LNCaP clone FGC (cell line): Measurements from ENCODE around the gene GPR55.

Source experiments
- DNase-seq: peaks from one replicate; pipeline ENCODE4 v3.0.0-alpha.2; 2011; ENCODE audit warnings: low read depth
- H3K4me3 ChIP-seq: 2 replicates; pipeline ENCODE4 v1.5.1; 2011; ENCODE audit warnings: mild to moderate bottlenecking, low read depth, low read length, control low read depth
- CTCF ChIP-seq: IDR thresholded peaks from 2 replicates; pipeline ENCODE4 v1.5.1; 2012; ENCODE audit warnings: mild to moderate bottlenecking; ENCODE audit not compliant: control insufficient read depth, insufficient read depth; ENCODE audit errors: extremely low read depth

Gene GPR55

GRCh38 chr2:230932556-230933511 lies 7.8 kb upstream of the GPR55 start:
- DNase-seq: no peak
- no peak for TF ChIP-seq CTCF

GRCh38 chr2:230931556-230932231 lies 6.7 kb upstream of the GPR55 start:
- H3K4me3 ChIP-seq: no peak overlapping the region
- no peak for TF ChIP-seq CTCF
- DNase-seq: no peak

More at GRCh38 chr2:230932556-230933511, 7.8 kb upstream of the GPR55 start:
- no peak overlapping the region for H3K4me3 ChIP-seq

GRCh38 chr2:230930928-230931555 lies 6.0 kb upstream of the GPR55 start:
- H3K4me3 ChIP-seq: no peak overlapping the region
- no peak for TF ChIP-seq CTCF
- no peak for DNase-seq

GRCh38 chr2:230930149-230930780 lies 5.2 kb upstream of the GPR55 start:
- DNase-seq: no peak
- TF ChIP-seq CTCF: no peak
- no peak overlapping the region for H3K4me3 ChIP-seq

GRCh38 chr2:230929381-230930148 lies 4.5 kb upstream of the GPR55 start:
- no peak overlapping the region for H3K4me3 ChIP-seq
- TF ChIP-seq CTCF: no peak
- DNase-seq: no peak
